Hematopoietic multipotent progenitor cell treated with erythropoietin and hydrocortisone succinate and interleukin-3 and kit ligand, for 6 days (in vitro differentiated cells): ENCODE results near the gene UGT3A1.
"Not testable (repeated sequence)": the region's sequence is repeated elsewhere in the genome, so short reads cannot be mapped to it uniquely, and the experiment has no call there.

Source experiments
- DNase-seq: peaks from one replicate; pipeline ENCODE4 v3.0.0-alpha.2; 2015

The UGT3A1 gene

GRCh38 chr5:35990941-35991611 is at the start of gene UGT3A1:
TSS of gene UGT3A1 (minus strand) at chr5:35991390. CDS start at chr5:35991240, 150 bp downstream.
- DNase-seq = no peak

GRCh38 chr5:36035696-36036095 is 44.5 kb upstream of the UGT3A1 start:
- no peak for DNase-seq

GRCh38 chr5:36034536-36035134 is 43.4 kb upstream of the UGT3A1 start:
- not testable (repeated sequence) for DNase-seq

GRCh38 chr5:36033486-36033885 is 42.3 kb upstream of the UGT3A1 start:
- no peak for DNase-seq

GRCh38 chr5:36033047-36033446 is 41.9 kb upstream of the UGT3A1 start:
- DNase-seq = no peak

GRCh38 chr5:36031223-36031622 is 40.0 kb upstream of the UGT3A1 start:
- DNase-seq = no peak

GRCh38 chr5:36029914-36030313 is 38.7 kb upstream of the UGT3A1 start:
- no peak for DNase-seq

GRCh38 chr5:36028816-36029465 is 37.8 kb upstream of the UGT3A1 start:
- DNase-seq = no peak

GRCh38 chr5:36027711-36028110 is 36.5 kb upstream of the UGT3A1 start:
- no peak for DNase-seq

GRCh38 chr5:36026706-36027465 is 35.7 kb upstream of the UGT3A1 start:
- no peak for DNase-seq

GRCh38 chr5:36022246-36022645 is 31.1 kb upstream of the UGT3A1 start:
- DNase-seq = not testable (repeated sequence)

- not testable (repeated sequence) for DNase-seq
Measured at GRCh38 chr5:36019584-36019983, 28.4 kb upstream of the UGT3A1 start.

GRCh38 chr5:36017622-36018021 is 26.4 kb upstream of the UGT3A1 start:
- no peak for DNase-seq

- no peak for DNase-seq
Measured at GRCh38 chr5:36017004-36017403, 25.8 kb upstream of the UGT3A1 start.

GRCh38 chr5:36013182-36013581 is 22.0 kb upstream of the UGT3A1 start:
- DNase-seq = no peak

GRCh38 chr5:36009698-36010097 is 18.5 kb upstream of the UGT3A1 start:
- no peak for DNase-seq

GRCh38 chr5:36007366-36007765 is 16.2 kb upstream of the UGT3A1 start:
- DNase-seq = no peak

- no peak for DNase-seq
Measured at GRCh38 chr5:36006163-36006562, 15.0 kb upstream of the UGT3A1 start.

GRCh38 chr5:36001032-36001431 is 9.8 kb upstream of the UGT3A1 start:
- DNase-seq = no peak

GRCh38 chr5:35999547-35999946 is 8.4 kb upstream of the UGT3A1 start:
- DNase-seq = no peak

- DNase-seq = no peak
Measured at GRCh38 chr5:35996076-35996475, 4.9 kb upstream of the UGT3A1 start.

- no peak for DNase-seq
Measured at GRCh38 chr5:35990520-35990919, 670 bp downstream of the UGT3A1 start.

GRCh38 chr5:35988529-35988928 is 2.7 kb downstream of the UGT3A1 start:
- DNase-seq = no peak

GRCh38 chr5:35987776-35988175 is 3.4 kb downstream of the UGT3A1 start:
- no peak for DNase-seq
